Lower lobe of right lung (tissue), 2 donors: ENCODE measurements around the gene PLXNA4. TPM values are rescaled to one million over a fixed set of nuclear protein-coding genes. Genes with fewer than 3 reads are reported as not detected.

Experiments used
- ATAC-seq, 2 donors: fragments of 200-7000 bp; cut with Tn5 transposase; one replicate each; pipeline ENCODE4 v1.9.1; 2020 to 2022; ENCODE audit warnings: mild to moderate bottlenecking in 2 of 2, moderate library complexity in 2 of 2
- DNase-seq: peaks from one replicate; pipeline ENCODE4 v3.0.0-alpha.2; 2020
- H3K27ac ChIP-seq: fragments of 200-600 bp; one replicate; pipeline ENCODE4 v1.8.0; 2022
- H3K27me3 ChIP-seq: fragments of 200-600 bp; one replicate; pipeline ENCODE4 v1.8.0; 2022; ENCODE audit warnings: low read depth
- H3K36me3 ChIP-seq: fragments of 200-600 bp; one replicate; pipeline ENCODE4 v1.8.0; 2022; ENCODE audit warnings: mild to moderate bottlenecking
- H3K4me1 ChIP-seq: fragments of 200-600 bp; one replicate; pipeline ENCODE4 v1.8.0; 2022
- H3K4me3 ChIP-seq: fragments of 200-600 bp; one replicate; pipeline ENCODE4 v1.8.0; 2022; ENCODE audit warnings: mild to moderate bottlenecking
- H3K9me3 ChIP-seq: fragments of 200-600 bp; one replicate; pipeline ENCODE4 v1.8.0; 2022
- CTCF ChIP-seq: fragments of 200-600 bp; IDR thresholded peaks from one replicate; pipeline ENCODE4 v1.8.0; 2022; ENCODE audit warnings: antibody characterized with exemption, mild to moderate bottlenecking
- intact Hi-C: fragments of 100-400 bp; cut with DNase I; formaldehyde crosslinking; loops from one replicate; pipeline ENCODE4 v1.11.0; 2022
- total RNA-seq: library from RNA; stranded (reverse); fragmentation: NEBNext Ultra II Directional; extraction: Animal tissue kit (Norgen Biotek cat#: 25700); gene quantifications from one replicate; pipeline ENCODE4 v1.2.1, GENCODE V29; 2021
- donor health status: DM: no; HTN: yes; CAD: no; lungs with severe emphysema.

The PLXNA4 gene
- total RNA-seq, 1 donor from 2014 or later = 4.3 TPM

GRCh38 chr7:132226046-132226956 is 350.0 kb downstream of the PLXNA4 start:
- Histone ChIP-seq H3K36me3 (no peaks in the 10 kb centered on the region), H3K4me1 (no peaks in the 10 kb centered on the region), H3K27ac (no peak overlapping the region), H3K27me3 (no peaks in the 10 kb centered on the region), H3K4me3 (no peak overlapping the region), H3K9me3 (no peaks in the 10 kb centered on the region)
- DNase-seq (no peak), ATAC-seq (no peak)
- TF ChIP-seq CTCF = no peak
- intact Hi-C loops = no loop called here

GRCh38 chr7:132225216-132226030 is 350.8 kb downstream of the PLXNA4 start:
- intact Hi-C loops = no loop called here
- no peak for DNase-seq
- Histone ChIP-seq H3K9me3 (no peaks in the 10 kb centered on the region), H3K4me1 (no peaks in the 10 kb centered on the region), H3K27me3 (no peaks in the 10 kb centered on the region), H3K27ac (no peak overlapping the region), H3K4me3 (no peak overlapping the region), H3K36me3 (no peaks in the 10 kb centered on the region)
- no peak for TF ChIP-seq CTCF
- ATAC-seq = peak in 1 of 2 donors; percentile 32

- DNase-seq = no peak
- H3K27me3 ChIP-seq = no peaks in the 10 kb centered on the region
- intact Hi-C loops = no loop called here
- H3K36me3 ChIP-seq = no peaks in the 10 kb centered on the region
- H3K9me3 ChIP-seq = no peaks in the 10 kb centered on the region
- TF ChIP-seq CTCF = no peak
- no peak overlapping the region for H3K4me3 ChIP-seq
- H3K4me1 ChIP-seq = no peaks in the 10 kb centered on the region
- no peak overlapping the region for H3K27ac ChIP-seq
- ATAC-seq = no peak
These were observed 354.9 kb downstream of the PLXNA4 start for GRCh38 chr7:132221356-132221755.

- Histone ChIP-seq H3K4me3 (no peak overlapping the region), H3K36me3 (no peaks in the 10 kb centered on the region), H3K27me3 (no peaks in the 10 kb centered on the region), H3K27ac (no peak overlapping the region), H3K4me1 (no peaks in the 10 kb centered on the region), H3K9me3 (no peaks in the 10 kb centered on the region)
- TF ChIP-seq CTCF = no peak
- intact Hi-C loops = no loop called here
- ATAC-seq = no peak
- DNase-seq = no peak
These were observed 356.2 kb downstream of the PLXNA4 start for GRCh38 chr7:132220060-132220459.

- Histone ChIP-seq H3K4me3 (no peak overlapping the region), H3K27ac (no peak overlapping the region), H3K36me3 (no peaks in the 10 kb centered on the region), H3K4me1 (no peaks in the 10 kb centered on the region), H3K9me3 (no peaks in the 10 kb centered on the region), H3K27me3 (no peaks in the 10 kb centered on the region)
- ATAC-seq (no peak), DNase-seq (no peak)
- TF ChIP-seq CTCF = no peak
- intact Hi-C loops = no loop called here
These were observed 357.4 kb downstream of the PLXNA4 start for GRCh38 chr7:132218876-132219275.
